MM.1S (cell line): Measurements from ENCODE around the gene TM9SF4.

ENCODE experiments used
- CTCF ChIP-seq: fragments of 300-600 bp; sonication (generic); IDR thresholded peaks from 2 replicates; pipeline ENCODE4 v1.5.1; 2016; ENCODE audit warnings: antibody characterized with exemption, low read length, mixed read lengths
- EZH2 ChIP-seq: fragments of 300-600 bp; sonication (generic); optimal IDR thresholded peaks from 2 replicates; pipeline ENCODE3; 2017; ENCODE audit warnings: low read depth, mild to moderate bottlenecking, antibody characterized with exemption, low read length, mixed read lengths
- EZH2phosphoT487 ChIP-seq: fragments of 300-600 bp; sonication (generic); IDR thresholded peaks from 2 replicates; pipeline ENCODE4 v1.6.1; 2018; ENCODE audit warnings: antibody characterized with exemption, low read length

GRCh38 chr20:32072168-32072750 is 37.3 kb upstream of the TM9SF4 start:
- TF ChIP-seq EZH2 (no peak), EZH2phosphoT487 (no peak), CTCF (no peak)
